Right hindlimb (tissue), 1 donor: ENCODE results near the gene ZNF70.

ENCODE experiments used
- DNase-seq: peaks from one replicate; pipeline ENCODE4 v3.0.0-alpha.2; 2018

ZNF70 gene

GRCh38 chr22:23689414-23689813 lies 61.5 kb downstream of the ZNF70 start:
- DNase-seq, result no peak
